ENCODE data around the gene IKBKE. TPM values are rescaled to one million over a fixed set of nuclear protein-coding genes. Genes with fewer than 3 reads are reported as not detected.

The IKBKE gene
- total and polyA plus RNA-seq, 2 of the 8 experiments (the other 6 are each of a cell fraction or from before 2014, with no cell fraction given), result 8.6 to 12.0 TPM

DNA sequence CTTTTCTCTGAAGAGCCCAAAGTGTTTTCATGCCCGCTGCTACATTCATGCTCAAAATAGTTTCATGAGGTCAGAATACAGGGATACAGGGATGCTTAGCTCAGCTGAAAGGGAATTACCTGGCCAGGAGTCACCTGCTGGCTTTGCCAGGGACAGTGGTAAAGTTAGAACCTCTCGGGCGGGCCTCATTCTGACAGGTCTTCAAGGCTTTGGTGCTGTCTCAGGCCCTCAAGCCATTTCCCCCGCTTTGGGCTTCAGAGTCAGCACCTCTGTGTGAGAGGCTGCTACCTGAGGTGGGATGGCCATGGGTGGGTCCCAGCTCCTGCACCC is 42.5 kb downstream of the IKBKE start:
- Histone ChIP-seq H3K4me3 (ENCODE audit: extremely low read depth in 1 of 4, insufficient read depth in 2 of 4, low read depth in 3 of 4, low read length in 4 of 4) (no peak overlapping the region), H3K18ac (ENCODE audit: extremely low read depth, low read length) (no peak overlapping the region; the same call in 1 of the 2 replicates), H3K23ac (ENCODE audit: insufficient read length) (no peak overlapping the region), H3K27me3 (replicated peaks in 1 of 4; ENCODE audit: control insufficient read depth in 3 of 4, extremely low read depth in 1 of 4, insufficient read depth in 3 of 4, low read length in 3 of 4) (peaks cover 4 to 24% (median 18%) of the 10 kb centered on the region in 4 experiments), H2AK5ac (ENCODE audit: low read depth, low read length) (no peak overlapping the region), H3K56ac (replicated peaks; ENCODE audit: insufficient read length, low read depth, low read length) (no peak overlapping the region), H4K5ac (ENCODE audit: insufficient read length, low read depth, low read length) (no peak overlapping the region), H2BK12ac (ENCODE audit: low read depth, low read length) (no peak overlapping the region), H3K27ac (ENCODE audit: low read depth, low read length) (no peak overlapping the region), H2BK5ac (ENCODE audit: low read depth, low read length) (no peak overlapping the region), H3K14ac (ENCODE audit: insufficient read length) (no peak overlapping the region), H4K91ac (replicated peaks; ENCODE audit: insufficient read length, low read length) (no peak overlapping the region), H3K79me1 (ENCODE audit: low read depth, low read length) (no peaks in the 10 kb centered on the region), H3K9me3 (ENCODE audit: insufficient read depth in 2 of 2, low read depth in 1 of 2, low read length in 1 of 2) (no peaks in the 10 kb centered on the region), H2AFZ (ENCODE audit: low read length) (no peak overlapping the region), H2BK120ac (replicated peaks; ENCODE audit: low read depth, low read length) (no peak overlapping the region), H3K4ac (replicated peaks; ENCODE audit: insufficient read length, low read depth, low read length) (no peak overlapping the region), H3K79me2 (ENCODE audit: control insufficient read depth in 1 of 2, insufficient read depth in 2 of 2, low read length in 2 of 2) (no peaks in the 10 kb centered on the region), H3K9ac (replicated peaks in 1 of 4; ENCODE audit: extremely low read depth in 1 of 4, low read depth in 3 of 4, low read length in 3 of 4) (no peak overlapping the region), H3K23me2 (ENCODE audit: low read depth, low read length) (peaks cover 4% of the 10 kb centered on the region; the same call in 1 of the 2 replicates), H4K20me1 (replicated peaks in 1 of 2; ENCODE audit: control insufficient read depth in 1 of 2, insufficient read depth in 2 of 2, low read length in 2 of 2) (peaks cover 2 to 5% of the 10 kb centered on the region in 2 experiments), H2BK20ac (ENCODE audit: low read length) (no peak overlapping the region), H3K4me2 (ENCODE audit: insufficient read depth in 1 of 2, low read depth in 2 of 2, low read length in 2 of 2) (no peak overlapping the region; a peak in 1 of 4 replicates), H3K36me3 (ENCODE audit: control insufficient read depth in 2 of 4, insufficient read depth in 4 of 4, low read length in 3 of 4) (no peaks in the 10 kb centered on the region), H3K4me1 (replicated peaks in 1 of 4; ENCODE audit: control insufficient read depth in 3 of 4, insufficient read depth in 4 of 4, low read length in 3 of 4) (peaks cover 3 to 19% (median 6%) of the 10 kb centered on the region in 4 experiments; a peak in 6 of 7 replicates), H2BK15ac (ENCODE audit: low read length) (no peak overlapping the region), H4K8ac (ENCODE audit: extremely low read depth, insufficient read depth, low read length) (no peak overlapping the region)
- ChIA-PET CTCF (ENCODE audit: partially characterized antibody) (interaction anchor here (1.0 to 2.3 kb wide), 8 partner anchors 9 to 70 kb away, joined by 3 to 10 read pairs (median 6); no protein-coding TSS in a partner anchor), POLR2A (ENCODE audit: partially characterized antibody) (no interaction called here)
- 81% methylated on average over 4 of the region's 4 CpGs; no CpG with 5 or more reads in 1 of the 2 experiments for WGBS, 2 experiments (ENCODE audit: extremely low coverage in 1 of 2, insufficient coverage in 1 of 2, insufficient read length in 1 of 2, insufficient replicate concordance in 2 of 2, low coverage in 1 of 2, low lambda C conversion rate in 2 of 2, missing lambda C conversion rate in 1 of 2)
- TF ChIP-seq KDM1A (IDR thresholded peaks at IDR 0.05; ENCODE audit: borderline replicate concordance, low read length) (no peak), SUZ12 (IDR thresholded peaks at IDR 0.05; ENCODE audit: low read length) (no peak), TBP (IDR thresholded peaks at IDR 0.05; ENCODE audit: low read depth, low read length) (no peak), YY1 (IDR thresholded peaks at IDR 0.05; ENCODE audit: low read depth, low read length) (no peak), CHD1 (IDR thresholded peaks at IDR 0.05; ENCODE audit: low read depth, low read length) (no peak), RNF2 (IDR thresholded peaks at IDR 0.05; ENCODE audit: borderline replicate concordance, low read depth, low read length, missing control alignments, poor library complexity, severe bottlenecking) (no peak), HDAC6 (IDR thresholded peaks at IDR 0.05; ENCODE audit: low read depth, low read length) (no peak), CREB1 (IDR thresholded peaks at IDR 0.05) (no peak), FOSL1 (IDR thresholded peaks at IDR 0.05; ENCODE audit: insufficient read depth, low read depth, low read length) (no peak), POLR2AphosphoS5 (IDR thresholded peaks at IDR 0.05; ENCODE audit: low read depth, low read length) (no peak), ASH2L (IDR thresholded peaks at IDR 0.05; ENCODE audit: low read length) (no peak), SP4 (IDR thresholded peaks at IDR 0.05; ENCODE audit: low read length) (no peak), SP2 (IDR thresholded peaks at IDR 0.05; ENCODE audit: low read length) (no peak)
- DNase-seq (ENCODE audit: low read depth in 1 of 2, low spot score in 2 of 2), result no peak
- FAIRE-seq, result no peak

Data from H1 (cell line).